HPDE6-E6E7 (cell line): ENCODE data around the gene OR4F15.

Source experiments
- DNase-seq: peaks from one replicate; pipeline ENCODE4 v3.0.0; 2011; ENCODE audit warnings: missing footprints; ENCODE audit errors: extremely low spot score

The OR4F15 gene

GRCh38 chr15:101804375-101804774 is 7.6 kb upstream of the OR4F15 start:
- no peak for DNase-seq

GRCh38 chr15:101804941-101805340 is 7.1 kb upstream of the OR4F15 start:
- DNase-seq: no peak

- no peak for DNase-seq
Measured at GRCh38 chr15:101805605-101806345, 6.2 kb upstream of the OR4F15 start.

- DNase-seq: no peak
Measured at GRCh38 chr15:101807345-101807945, 4.6 kb upstream of the OR4F15 start.

GRCh38 chr15:101808201-101808600 is 3.8 kb upstream of the OR4F15 start:
- no peak for DNase-seq

GRCh38 chr15:101810456-101810855 is 1.5 kb upstream of the OR4F15 start:
- DNase-seq: no peak

- no peak for DNase-seq
Measured at GRCh38 chr15:101810876-101811275, 1.1 kb upstream of the OR4F15 start.

- no peak for DNase-seq
Measured at GRCh38 chr15:101813803-101814534, 2.0 kb downstream of the OR4F15 start.

- DNase-seq: no peak
Measured at GRCh38 chr15:101820781-101821180, 8.8 kb downstream of the OR4F15 start.

GRCh38 chr15:101827257-101827656 is 15.3 kb downstream of the OR4F15 start:
- no peak for DNase-seq

- DNase-seq: no peak
Measured at GRCh38 chr15:101828774-101829173, 16.8 kb downstream of the OR4F15 start.

GRCh38 chr15:101841656-101842055 is 29.7 kb downstream of the OR4F15 start:
- DNase-seq: no peak

- no peak for DNase-seq
Measured at GRCh38 chr15:101844916-101845315, 32.9 kb downstream of the OR4F15 start.

GRCh38 chr15:101852356-101852755 is 40.4 kb downstream of the OR4F15 start:
- DNase-seq: no peak
